ENCODE data around the gene TMSB10.

Gene TMSB10

GRCh38 chr2:84918430-84918829, 13.0 kb downstream of the TMSB10 start:
- Histone ChIP-seq H3K14ac (ENCODE audit: low read length) (no peak overlapping the region), H3K18ac (ENCODE audit: low read length) (no peak overlapping the region), H4K8ac (ENCODE audit: low read depth, low read length) (no peak overlapping the region), H3K27ac (replicated peaks; ENCODE audit: low read length) (no peak overlapping the region), H3K79me1 (ENCODE audit: low read depth, low read length) (no peaks in the 10 kb centered on the region), H2BK5ac (ENCODE audit: low read length) (no peak overlapping the region), H2AK5ac (ENCODE audit: low read depth, low read length) (no peak overlapping the region), H3K4me1 (ENCODE audit: control insufficient read depth in 2 of 2, insufficient read depth in 1 of 2, low read depth in 1 of 2, low read length in 2 of 2) (peaks cover 6 to 7% of the 10 kb centered on the region in 2 donors), H4K91ac (ENCODE audit: low read depth, low read length, poor library complexity) (no peak overlapping the region), H3K23ac (ENCODE audit: low read depth, low read length, poor library complexity) (no peak overlapping the region), H3K36me3 (replicated peaks in 1 of 2; ENCODE audit: control insufficient read depth in 2 of 2, insufficient read depth in 2 of 2, low read length in 2 of 2) (no peaks in the 10 kb centered on the region), H3K27me3 (ENCODE audit: control insufficient read depth in 3 of 3, insufficient read depth in 3 of 3, low read depth in 1 of 3, low read length in 3 of 3) (no peaks in the 10 kb centered on the region), H3K9me3 (replicated peaks in 1 of 2; ENCODE audit: control insufficient read depth in 2 of 2, insufficient read depth in 1 of 2, low read depth in 1 of 2, low read length in 2 of 2) (no peaks in the 10 kb centered on the region), H2AFZ (ENCODE audit: low read length) (peak overlapping the region; percentile 23), H2BK12ac (ENCODE audit: low read length) (no peak overlapping the region), H3K4ac (ENCODE audit: low read length) (no peak overlapping the region), H2BK120ac (ENCODE audit: low read depth, low read length) (no peak overlapping the region), H3K4me3 (ENCODE audit: low read length in 2 of 2) (no peak overlapping the region), H3K4me2 (ENCODE audit: insufficient read depth, low read length, poor library complexity, severe bottlenecking) (no peak overlapping the region), H3K9ac (ENCODE audit: low read depth, low read length, poor library complexity) (no peak overlapping the region), H2BK15ac (ENCODE audit: low read length) (no peak overlapping the region)
- no CpG with 5 or more reads among the region's 2 CpGs for WGBS, 2 donors (ENCODE audit: extremely low coverage in 2 of 2, insufficient read length in 2 of 2, insufficient replicate concordance in 1 of 2)
- DNase-seq (ENCODE audit: low spot score), result no peak

- Histone ChIP-seq H4K8ac (ENCODE audit: low read depth, low read length) (no peak overlapping the region), H2BK12ac (ENCODE audit: low read length) (no peak overlapping the region), H3K9me3 (replicated peaks in 1 of 2; ENCODE audit: control insufficient read depth in 2 of 2, insufficient read depth in 1 of 2, low read depth in 1 of 2, low read length in 2 of 2) (no peaks in the 10 kb centered on the region), H3K14ac (ENCODE audit: low read length) (no peak overlapping the region), H3K23ac (ENCODE audit: low read depth, low read length, poor library complexity) (no peak overlapping the region), H3K4me2 (ENCODE audit: insufficient read depth, low read length, poor library complexity, severe bottlenecking) (no peak overlapping the region), H3K36me3 (replicated peaks in 1 of 2; ENCODE audit: control insufficient read depth in 2 of 2, insufficient read depth in 2 of 2, low read length in 2 of 2) (no peaks in the 10 kb centered on the region), H3K9ac (ENCODE audit: low read depth, low read length, poor library complexity) (no peak overlapping the region), H3K4me3 (ENCODE audit: low read length in 2 of 2) (no peak overlapping the region), H3K4ac (ENCODE audit: low read length) (no peak overlapping the region), H2BK5ac (ENCODE audit: low read length) (no peak overlapping the region), H3K27ac (replicated peaks; ENCODE audit: low read length) (no peak overlapping the region), H3K79me1 (ENCODE audit: low read depth, low read length) (no peaks in the 10 kb centered on the region), H2BK15ac (ENCODE audit: low read length) (no peak overlapping the region), H3K18ac (ENCODE audit: low read length) (no peak overlapping the region), H3K4me1 (ENCODE audit: control insufficient read depth in 2 of 2, insufficient read depth in 1 of 2, low read depth in 1 of 2, low read length in 2 of 2) (peaks cover 6 to 7% of the 10 kb centered on the region in 2 donors), H2AK5ac (ENCODE audit: low read depth, low read length) (no peak overlapping the region), H4K91ac (ENCODE audit: low read depth, low read length, poor library complexity) (no peak overlapping the region), H3K27me3 (ENCODE audit: control insufficient read depth in 3 of 3, insufficient read depth in 3 of 3, low read depth in 1 of 3, low read length in 3 of 3) (no peaks in the 10 kb centered on the region), H2AFZ (ENCODE audit: low read length) (peak overlapping the region; percentile 86), H2BK120ac (ENCODE audit: low read depth, low read length) (no peak overlapping the region)
- DNase-seq (ENCODE audit: low spot score), result no peak
- WGBS, 2 donors (ENCODE audit: extremely low coverage in 2 of 2, insufficient read length in 2 of 2, insufficient replicate concordance in 1 of 2), result no CpG with 5 or more reads among the region's 7 CpGs
Observed at GRCh38 chr2:84919885-84920580, 14.6 kb downstream of the TMSB10 start.

DNA sequence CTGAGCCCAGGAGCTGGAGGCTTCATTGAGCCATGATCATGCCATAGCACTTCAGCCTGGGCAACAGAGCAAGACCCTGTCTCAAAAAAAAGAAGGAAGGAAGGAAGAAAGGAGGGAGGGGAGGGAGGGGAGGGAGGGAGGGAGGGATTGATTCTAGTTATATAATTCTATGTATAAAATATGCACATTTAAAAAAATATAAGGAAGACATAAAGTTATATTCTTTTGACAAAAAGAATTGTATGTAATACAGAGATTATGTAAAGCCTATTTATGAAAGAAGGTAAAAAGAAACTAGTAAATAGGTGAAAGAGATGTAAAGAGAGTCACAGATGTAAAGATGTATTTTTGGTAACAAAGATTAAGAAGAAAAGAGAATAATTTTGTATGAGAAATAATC, 17.6 kb downstream of the TMSB10 start:
- no peak overlapping the region for H3K27ac ChIP-seq (replicated peaks; ENCODE audit: low read length)
- H3K9ac ChIP-seq (ENCODE audit: low read depth, low read length, poor library complexity), result no peak overlapping the region

DNA sequence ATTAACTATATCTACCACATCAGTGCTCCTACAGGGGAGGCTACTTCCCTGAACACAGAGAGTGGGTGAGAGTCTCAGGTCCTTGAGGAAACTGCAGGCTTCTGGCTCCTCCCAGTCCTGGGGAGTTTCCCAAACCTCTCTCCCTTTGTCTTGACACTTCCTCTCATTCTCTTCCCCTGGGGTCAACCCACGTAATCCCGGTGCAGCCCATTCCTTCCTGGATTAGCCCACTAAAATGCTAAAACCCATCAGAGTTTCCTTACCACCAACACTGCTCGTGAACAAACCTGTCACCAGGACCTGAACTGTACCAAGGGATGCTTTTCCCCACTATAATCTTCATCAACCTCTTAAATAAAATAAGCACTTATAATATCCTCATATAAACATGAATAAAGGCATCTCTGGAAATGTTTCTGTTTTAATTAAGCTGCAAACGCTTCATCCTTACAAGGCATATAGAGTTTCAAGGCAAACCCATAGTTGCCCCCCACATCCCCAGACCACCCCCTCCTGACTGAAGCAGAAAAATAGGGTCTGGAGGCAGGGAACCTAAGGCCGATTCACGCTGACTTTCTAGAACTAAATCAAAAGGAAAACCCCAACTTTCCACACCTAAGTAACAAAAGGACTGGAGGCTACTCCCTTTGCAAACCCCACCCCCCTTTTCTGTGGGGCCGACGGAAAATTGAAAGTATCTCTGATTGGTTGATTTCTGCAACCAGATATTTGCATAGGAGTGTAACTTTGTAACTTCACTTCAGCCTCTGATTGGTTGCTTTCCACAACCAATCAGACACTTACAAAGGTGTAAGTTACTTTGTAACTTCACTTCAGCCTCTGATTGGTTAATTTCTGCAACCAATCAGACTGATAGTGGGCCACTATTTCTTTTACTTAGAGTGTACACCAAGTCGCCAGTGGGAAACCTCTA, 19.0 kb downstream of the TMSB10 start:
- DNase-seq (ENCODE audit: low spot score), result no peak
- no peak overlapping the region for H2AK5ac ChIP-seq (ENCODE audit: low read depth, low read length)

More for the DNA sequence above, 17.6 kb downstream of the TMSB10 start:
- Histone ChIP-seq H2BK5ac (ENCODE audit: low read length) (no peak overlapping the region), H2AK5ac (ENCODE audit: low read depth, low read length) (no peak overlapping the region), H4K91ac (ENCODE audit: low read depth, low read length, poor library complexity) (no peak overlapping the region), H3K36me3 (replicated peaks in 1 of 2; ENCODE audit: control insufficient read depth in 2 of 2, insufficient read depth in 2 of 2, low read length in 2 of 2) (no peaks in the 10 kb centered on the region), H3K9me3 (replicated peaks in 1 of 2; ENCODE audit: control insufficient read depth in 2 of 2, insufficient read depth in 1 of 2, low read depth in 1 of 2, low read length in 2 of 2) (no peaks in the 10 kb centered on the region), H4K8ac (ENCODE audit: low read depth, low read length) (no peak overlapping the region), H3K4me3 (ENCODE audit: low read length in 2 of 2) (no peak overlapping the region), H3K18ac (ENCODE audit: low read length) (no peak overlapping the region), H2AFZ (ENCODE audit: low read length) (no peak overlapping the region), H2BK120ac (ENCODE audit: low read depth, low read length) (no peak overlapping the region), H3K14ac (ENCODE audit: low read length) (no peak overlapping the region), H3K23ac (ENCODE audit: low read depth, low read length, poor library complexity) (no peak overlapping the region), H3K4ac (ENCODE audit: low read length) (no peak overlapping the region), H3K4me1 (ENCODE audit: control insufficient read depth in 2 of 2, insufficient read depth in 1 of 2, low read depth in 1 of 2, low read length in 2 of 2) (peaks cover 7 to 11% of the 10 kb centered on the region in 2 donors), H2BK12ac (ENCODE audit: low read length) (no peak overlapping the region), H2BK15ac (ENCODE audit: low read length) (no peak overlapping the region), H3K79me1 (ENCODE audit: low read depth, low read length) (no peaks in the 10 kb centered on the region), H3K27me3 (ENCODE audit: control insufficient read depth in 3 of 3, insufficient read depth in 3 of 3, low read depth in 1 of 3, low read length in 3 of 3) (no peaks in the 10 kb centered on the region), H3K4me2 (ENCODE audit: insufficient read depth, low read length, poor library complexity, severe bottlenecking) (no peak overlapping the region)
- no peak for DNase-seq (ENCODE audit: low spot score)

More for the DNA sequence above, 19.0 kb downstream of the TMSB10 start:
- Histone ChIP-seq H3K9me3 (replicated peaks in 1 of 2; ENCODE audit: control insufficient read depth in 2 of 2, insufficient read depth in 1 of 2, low read depth in 1 of 2, low read length in 2 of 2) (no peaks in the 10 kb centered on the region), H4K8ac (ENCODE audit: low read depth, low read length) (no peak overlapping the region), H3K4me1 (ENCODE audit: control insufficient read depth in 2 of 2, insufficient read depth in 1 of 2, low read depth in 1 of 2, low read length in 2 of 2) (peaks cover 7 to 10% of the 10 kb centered on the region in 2 donors), H2BK15ac (ENCODE audit: low read length) (no peak overlapping the region), H3K36me3 (replicated peaks in 1 of 2; ENCODE audit: control insufficient read depth in 2 of 2, insufficient read depth in 2 of 2, low read length in 2 of 2) (no peaks in the 10 kb centered on the region), H3K23ac (ENCODE audit: low read depth, low read length, poor library complexity) (no peak overlapping the region), H3K27ac (replicated peaks; ENCODE audit: low read length) (no peak overlapping the region), H3K4ac (ENCODE audit: low read length) (no peak overlapping the region), H3K18ac (ENCODE audit: low read length) (no peak overlapping the region), H2BK12ac (ENCODE audit: low read length) (no peak overlapping the region), H2BK120ac (ENCODE audit: low read depth, low read length) (no peak overlapping the region), H2BK5ac (ENCODE audit: low read length) (no peak overlapping the region), H4K91ac (ENCODE audit: low read depth, low read length, poor library complexity) (no peak overlapping the region), H3K14ac (ENCODE audit: low read length) (no peak overlapping the region), H3K27me3 (ENCODE audit: control insufficient read depth in 3 of 3, insufficient read depth in 3 of 3, low read depth in 1 of 3, low read length in 3 of 3) (no peaks in the 10 kb centered on the region), H3K4me3 (ENCODE audit: low read length in 2 of 2) (no peak overlapping the region), H3K9ac (ENCODE audit: low read depth, low read length, poor library complexity) (no peak overlapping the region), H3K4me2 (ENCODE audit: insufficient read depth, low read length, poor library complexity, severe bottlenecking) (no peak overlapping the region), H2AFZ (ENCODE audit: low read length) (peak overlapping the region; percentile 96), H3K79me1 (ENCODE audit: low read depth, low read length) (no peaks in the 10 kb centered on the region)
- WGBS, 2 donors (ENCODE audit: extremely low coverage in 2 of 2, insufficient read length in 2 of 2, insufficient replicate concordance in 1 of 2), result no CpG with 5 or more reads among the region's 9 CpGs

All from neuronal stem cell (in vitro differentiated cells).